Measurements from ENCODE around the gene TBPL2. TPM values are rescaled to one million over a fixed set of nuclear protein-coding genes. Genes with fewer than 3 reads are reported as not detected.

Gene TBPL2
- total and polyA plus RNA-seq, 2 donors (not counting 3 experiments of a cell fraction or from before 2014, with no cell fraction given), result not detected

- ChIA-PET CTCF (interaction anchor here (1.0 to 1.2 kb wide), 2 partner anchors 16 to 26 kb away, joined by 3 to 4 read pairs; no protein-coding TSS in a partner anchor), POLR2A (no interaction called here)
- Histone ChIP-seq H3K36me3 (ENCODE audit: control insufficient read depth in 2 of 2, extremely low read depth in 1 of 2, insufficient read depth in 2 of 2, low read length in 2 of 2) (no peaks in the 10 kb centered on the region), H3K79me2 (ENCODE audit: control insufficient read depth, insufficient read depth, low read length) (peaks cover 22% of the 10 kb centered on the region), H3K27ac (ENCODE audit: insufficient read depth, low read depth, low read length) (no peak overlapping the region), H4K20me1 (replicated peaks; ENCODE audit: control insufficient read depth, extremely low read depth, insufficient read depth, low read length) (no peaks in the 10 kb centered on the region), H3K4me1 (ENCODE audit: control insufficient read depth, extremely low read depth, insufficient read depth, low read length) (peaks cover 19% of the 10 kb centered on the region), H3K4me2 (ENCODE audit: insufficient read depth, low read length) (no peak overlapping the region), H3K9ac (replicated peaks; ENCODE audit: extremely low read depth, insufficient read depth, low read length) (no peak overlapping the region), H3K27me3 (ENCODE audit: control insufficient read depth in 2 of 2, insufficient read depth in 2 of 2, low read length in 2 of 2) (peaks cover 0 to 3% of the 10 kb centered on the region in 2 experiments), H3K9me1 (replicated peaks; ENCODE audit: control insufficient read depth, extremely low read depth, insufficient read depth, low read length) (no peaks in the 10 kb centered on the region), H3K9me3 (replicated peaks; ENCODE audit: control insufficient read depth, insufficient read depth, low read length) (no peaks in the 10 kb centered on the region), H2AFZ (ENCODE audit: low read depth, low read length) (peak overlapping the region; percentile 93), H3K4me3 (replicated peaks in 1 of 3; ENCODE audit: insufficient read depth in 1 of 3, low read depth in 1 of 3, low read length in 3 of 3) (no peak overlapping the region)
- intact Hi-C loops (cut with micrococcal nuclease), result loop anchor here (5.0 kb wide), 1 partner anchor 140 kb away; the partner anchor contains the start of gene FBXO34
- dilution Hi-C loops (cut with MboI; ENCODE audit: extremely low pct_ligation_motif_present, low sequenced_read_pairs), result no loop called here
- TF ChIP-seq JUN (IDR thresholded peaks at IDR 0.05; ENCODE audit: borderline replicate concordance, insufficient read depth, insufficient read length, low read depth) (no peak), MAX (IDR thresholded peaks at IDR 0.05; ENCODE audit: insufficient read depth, insufficient read length) (no peak), MYC (IDR thresholded peaks at IDR 0.05; ENCODE audit: low read depth, low read length) (no peak), POLR2AphosphoS5 (IDR thresholded peaks at IDR 0.05; ENCODE audit: insufficient read depth, low read depth, low read length) (no peak), GATA2 (IDR thresholded peaks at IDR 0.05; ENCODE audit: insufficient read depth, insufficient read length, low read depth, low read length) (no peak), POLR2A (IDR thresholded peaks at IDR 0.05; ENCODE audit: low read depth, low read length) (no peak), EZH2 (IDR thresholded peaks at IDR 0.05; ENCODE audit: borderline replicate concordance, low read depth, low read length, severe bottlenecking) (no peak), FOS (IDR thresholded peaks at IDR 0.05; ENCODE audit: borderline replicate concordance, insufficient read depth, low read length) (no peak)
- TF ChIP-seq, protein P1, sequence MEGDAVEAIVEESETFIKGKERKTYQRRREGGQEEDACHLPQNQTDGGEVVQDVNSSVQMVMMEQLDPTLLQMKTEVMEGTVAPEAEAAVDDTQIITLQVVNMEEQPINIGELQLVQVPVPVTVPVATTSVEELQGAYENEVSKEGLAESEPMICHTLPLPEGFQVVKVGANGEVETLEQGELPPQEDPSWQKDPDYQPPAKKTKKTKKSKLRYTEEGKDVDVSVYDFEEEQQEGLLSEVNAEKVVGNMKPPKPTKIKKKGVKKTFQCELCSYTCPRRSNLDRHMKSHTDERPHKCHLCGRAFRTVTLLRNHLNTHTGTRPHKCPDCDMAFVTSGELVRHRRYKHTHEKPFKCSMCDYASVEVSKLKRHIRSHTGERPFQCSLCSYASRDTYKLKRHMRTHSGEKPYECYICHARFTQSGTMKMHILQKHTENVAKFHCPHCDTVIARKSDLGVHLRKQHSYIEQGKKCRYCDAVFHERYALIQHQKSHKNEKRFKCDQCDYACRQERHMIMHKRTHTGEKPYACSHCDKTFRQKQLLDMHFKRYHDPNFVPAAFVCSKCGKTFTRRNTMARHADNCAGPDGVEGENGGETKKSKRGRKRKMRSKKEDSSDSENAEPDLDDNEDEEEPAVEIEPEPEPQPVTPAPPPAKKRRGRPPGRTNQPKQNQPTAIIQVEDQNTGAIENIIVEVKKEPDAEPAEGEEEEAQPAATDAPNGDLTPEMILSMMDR (IDR thresholded peaks at IDR 0.05; ENCODE audit: extremely low read depth in 1 of 2, insufficient read depth in 1 of 2, low read depth in 1 of 2, low read length in 2 of 2), result no peak
- FAIRE-seq, result no peak
- DNase-seq (ENCODE audit: low read depth, low spot score), result no peak
- no TSS peak for BruUV-seq (replicated peaks)
Observed at GRCh38 chr14:55412676-55413075, 27.7 kb downstream of the TBPL2 start.

All from endothelial cell of umbilical vein (primary cell).